Erythroblast (primary cell): Measurements from ENCODE around the gene TGM2.

ENCODE experiments used
- GATA1 ChIP-seq: IDR thresholded peaks from 2 replicates; pipeline ENCODE4 v1.6.1; 2011; ENCODE audit warnings: low read depth, mild to moderate bottlenecking, control low read depth, low read length, moderate library complexity
- POLR2A ChIP-seq: IDR thresholded peaks from 2 replicates; pipeline ENCODE4 v1.6.1; 2011; ENCODE audit warnings: mild to moderate bottlenecking, low read length

DNA sequence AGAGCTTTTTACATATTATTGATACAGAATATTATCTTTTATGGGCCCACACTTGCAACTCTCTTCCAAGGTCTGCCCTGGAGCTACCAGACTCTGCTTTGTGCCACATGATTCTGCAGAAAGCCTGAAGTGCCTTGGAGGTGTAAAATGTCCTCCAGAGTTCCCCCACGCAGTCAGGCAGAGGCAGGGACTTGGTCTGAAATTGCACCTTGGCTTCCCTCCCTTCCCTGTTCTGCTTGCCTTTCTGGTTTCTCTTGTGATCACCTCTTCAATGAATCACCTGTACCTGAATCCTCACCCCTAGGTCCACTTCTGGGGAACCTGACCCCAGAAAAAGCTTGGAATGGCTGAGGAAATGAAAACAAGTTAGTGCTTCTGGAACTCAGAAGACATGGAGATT lies 43.0 kb upstream of the TGM2 start:
- TF ChIP-seq POLR2A (no peak), GATA1 (no peak)
